Adipocyte (in vitro differentiated cells): ENCODE measurements around the gene INPP5J.

Experiments used
- DNase-seq: peaks from one replicate; pipeline ENCODE4 v3.0.0-alpha.2; 2015; ENCODE audit warnings: low read depth
- H3K27me3 ChIP-seq: replicated peaks from 2 replicates; pipeline ENCODE4 v1.7.0; 2013; ENCODE audit warnings: mild to moderate bottlenecking, low read length, moderate library complexity; ENCODE audit not compliant: control insufficient read depth, insufficient read depth
- H3K36me3 ChIP-seq: 2 replicates; pipeline ENCODE4 v1.7.0; 2013; ENCODE audit warnings: low read length, mild to moderate bottlenecking, moderate library complexity; ENCODE audit not compliant: control insufficient read depth, insufficient read depth, severe bottlenecking
- H3K4me1 ChIP-seq: 2 replicates; pipeline ENCODE4 v1.7.0; 2013; ENCODE audit warnings: mild to moderate bottlenecking, low read length, moderate library complexity; ENCODE audit not compliant: control insufficient read depth, insufficient read depth
- H3K4me3 ChIP-seq: 2 replicates; pipeline ENCODE4 v1.7.0; 2013; ENCODE audit warnings: mild to moderate bottlenecking, low read length, moderate library complexity
- H3K9ac ChIP-seq: 2 replicates; pipeline ENCODE4 v1.7.0; 2013; ENCODE audit warnings: mild to moderate bottlenecking, low read length, moderate library complexity
- H3K9me3 ChIP-seq: 2 replicates; pipeline ENCODE4 v1.7.0; 2013; ENCODE audit warnings: mild to moderate bottlenecking, low read length, moderate library complexity; ENCODE audit not compliant: control insufficient read depth

Gene INPP5J

GRCh38 chr22:31089160-31090100, 33.3 kb upstream of the INPP5J start:
- no peaks in the 10 kb centered on the region for H3K9me3 ChIP-seq
- H3K27me3 ChIP-seq = no peaks in the 10 kb centered on the region
- H3K36me3 ChIP-seq = peaks cover 48% of the 10 kb centered on the region
- peaks cover 10% of the 10 kb centered on the region for H3K4me1 ChIP-seq
- DNase-seq = peak; percentile 67
- H3K4me3 ChIP-seq = no peak overlapping the region
- H3K9ac ChIP-seq = peak overlapping the region; percentile 65

GRCh38 chr22:31090217-31091085, 32.3 kb upstream of the INPP5J start:
- no peaks in the 10 kb centered on the region for H3K9me3 ChIP-seq
- DNase-seq = no peak

GRCh38 chr22:31091106-31091975, 31.4 kb upstream of the INPP5J start:
- no peaks in the 10 kb centered on the region for H3K9me3 ChIP-seq
- DNase-seq = no peak
- H3K4me1 ChIP-seq = peaks cover 10% of the 10 kb centered on the region
- peaks cover 67% of the 10 kb centered on the region for H3K36me3 ChIP-seq
- no peaks in the 10 kb centered on the region for H3K27me3 ChIP-seq
- no peak overlapping the region for H3K9ac ChIP-seq
- no peak overlapping the region for H3K4me3 ChIP-seq

More at GRCh38 chr22:31090217-31091085, 32.3 kb upstream of the INPP5J start:
- Histone ChIP-seq H3K4me3 (no peak overlapping the region), H3K27me3 (no peaks in the 10 kb centered on the region), H3K9ac (no peak overlapping the region), H3K4me1 (peaks cover 10% of the 10 kb centered on the region), H3K36me3 (peaks cover 58% of the 10 kb centered on the region)

GRCh38 chr22:31092161-31092560, 30.6 kb upstream of the INPP5J start:
- Histone ChIP-seq H3K36me3 (peaks cover 74% of the 10 kb centered on the region), H3K9ac (no peak overlapping the region), H3K4me3 (no peak overlapping the region), H3K9me3 (no peaks in the 10 kb centered on the region), H3K4me1 (peaks cover 10% of the 10 kb centered on the region), H3K27me3 (no peaks in the 10 kb centered on the region)
- no peak for DNase-seq

- Histone ChIP-seq H3K9me3 (no peaks in the 10 kb centered on the region), H3K27me3 (no peaks in the 10 kb centered on the region), H3K4me1 (peaks cover 10% of the 10 kb centered on the region), H3K9ac (no peak overlapping the region), H3K4me3 (no peak overlapping the region), H3K36me3 (peaks cover 75% of the 10 kb centered on the region)
- no peak for DNase-seq
Observed at GRCh38 chr22:31093086-31093850, 29.5 kb upstream of the INPP5J start.

GRCh38 chr22:31094021-31094551, 28.7 kb upstream of the INPP5J start:
- peaks cover 8% of the 10 kb centered on the region for H3K4me1 ChIP-seq
- no peaks in the 10 kb centered on the region for H3K9me3 ChIP-seq
- no peak overlapping the region for H3K4me3 ChIP-seq
- no peak for DNase-seq
- peaks cover 70% of the 10 kb centered on the region for H3K36me3 ChIP-seq
- H3K27me3 ChIP-seq = no peaks in the 10 kb centered on the region
- no peak overlapping the region for H3K9ac ChIP-seq

- Histone ChIP-seq H3K4me3 (no peak overlapping the region), H3K36me3 (peaks cover 65% of the 10 kb centered on the region)
Observed at GRCh38 chr22:31094741-31095140, 28.0 kb upstream of the INPP5J start.

GRCh38 chr22:31095637-31096249, 27.0 kb upstream of the INPP5J start:
- peaks cover 59% of the 10 kb centered on the region for H3K36me3 ChIP-seq
- no peaks in the 10 kb centered on the region for H3K27me3 ChIP-seq
- no peak overlapping the region for H3K9ac ChIP-seq
- DNase-seq = no peak
- H3K4me1 ChIP-seq = peaks cover 11% of the 10 kb centered on the region
- no peaks in the 10 kb centered on the region for H3K9me3 ChIP-seq
- H3K4me3 ChIP-seq = no peak overlapping the region

More at GRCh38 chr22:31094741-31095140, 28.0 kb upstream of the INPP5J start:
- no peak for DNase-seq
- H3K9me3 ChIP-seq = no peaks in the 10 kb centered on the region
- H3K9ac ChIP-seq = no peak overlapping the region
- H3K27me3 ChIP-seq = no peaks in the 10 kb centered on the region
- peaks cover 10% of the 10 kb centered on the region for H3K4me1 ChIP-seq

GRCh38 chr22:31096657-31097279, 26.0 kb upstream of the INPP5J start:
- peaks cover 19% of the 10 kb centered on the region for H3K4me1 ChIP-seq
- no peak overlapping the region for H3K9ac ChIP-seq
- H3K27me3 ChIP-seq = no peaks in the 10 kb centered on the region
- H3K36me3 ChIP-seq = peaks cover 50% of the 10 kb centered on the region
- no peak overlapping the region for H3K4me3 ChIP-seq
- no peak for DNase-seq
- H3K9me3 ChIP-seq = no peaks in the 10 kb centered on the region
